WTC11 (cell line): ENCODE measurements around the gene LRSAM1. TPM values are rescaled to one million over a fixed set of nuclear protein-coding genes. Genes with fewer than 3 reads are reported as not detected.
"Not testable (repeated sequence)": the region's sequence is repeated elsewhere in the genome, so short reads cannot be mapped to it uniquely, and the experiment has no call there.

Source experiments
- ATAC-seq: fragments of 200-7000 bp; cut with Tn5 transposase; 2 replicates; pipeline ENCODE4 v1.10.0; 2021; ENCODE audit warnings: mild to moderate bottlenecking, moderate library complexity
- CTCF ChIA-PET: fragments of 300-600 bp; sonication (Branson Sonifier 250); formaldehyde crosslinking; loops from one replicate; lab custom pipeline; 2021; ENCODE audit warnings: antibody characterized with exemption; lab: Charles Lee
- POLR2A ChIA-PET: fragments of 350-600 bp; sonication (Branson Sonifier 250); formaldehyde crosslinking; loops from one replicate; lab custom pipeline; 2021; ENCODE audit warnings: antibody characterized with exemption; lab: Charles Lee
- DNase-seq: peaks from one replicate; pipeline ENCODE4 v3.0.0; 2021; ENCODE audit warnings: low spot score
- H3K27ac Mint-ChIP-seq: 2 replicates; pipeline ENCODE4 v1.8.0; 2021; ENCODE audit warnings: mixed read lengths
- H3K27me3 Mint-ChIP-seq: 2 replicates; pipeline ENCODE4 v1.8.0; 2021; ENCODE audit warnings: low read depth, mild to moderate bottlenecking, moderate library complexity, mixed read lengths
- H3K36me3 Mint-ChIP-seq: 2 replicates; pipeline ENCODE4 v1.8.0; 2021; ENCODE audit warnings: mixed read lengths
- H3K4me1 Mint-ChIP-seq: 2 replicates; pipeline ENCODE4 v1.8.0; 2022; ENCODE audit warnings: mixed read lengths
- H3K4me3 Mint-ChIP-seq: 2 replicates; pipeline ENCODE4 v1.8.0; 2021; ENCODE audit warnings: mild to moderate bottlenecking, moderate library complexity, mixed read lengths
- H3K9me3 Mint-ChIP-seq: 2 replicates; pipeline ENCODE4 v1.8.0; 2021; ENCODE audit warnings: mixed read lengths
- CREB1 ChIP-seq: sonication (generic); formaldehyde crosslinking; IDR thresholded peaks from 2 replicates; pipeline ENCODE4 v1.8.0; 2023; ENCODE audit warnings: mild to moderate bottlenecking, missing genetic modification reagents
- SOX15 ChIP-seq: fragments of 250-450 bp; sonication (Bioruptor Pico); IDR thresholded peaks from 2 replicates; pipeline ENCODE4 v1.9.0; 2021; ENCODE audit warnings: mild to moderate bottlenecking
- ZNF121 ChIP-seq: sonication (generic); formaldehyde crosslinking; IDR thresholded peaks from 2 replicates; pipeline ENCODE4 v1.8.0; 2023; ENCODE audit warnings: missing genetic modification reagents
- ZNF232 ChIP-seq: sonication (generic); formaldehyde crosslinking; IDR thresholded peaks from 2 replicates; pipeline ENCODE4 v1.8.0; 2022; ENCODE audit warnings: mild to moderate bottlenecking, missing genetic modification reagents
- ZNF416 ChIP-seq: fragments of 250-450 bp; sonication (Bioruptor Pico); IDR thresholded peaks from 2 replicates; pipeline ENCODE4 v1.9.0; 2021; ENCODE audit warnings: mild to moderate bottlenecking, inconsistent platforms
- ZNF671 ChIP-seq: fragments of 250-450 bp; sonication (Bioruptor Pico); IDR thresholded peaks from 2 replicates; pipeline ENCODE4 v1.8.0; 2021; ENCODE audit warnings: mild to moderate bottlenecking
- total RNA-seq: library from RNA; stranded (reverse); gene quantifications from 3 replicates; pipeline ENCODE4 v1.2.3, GENCODE V29; 2021
- TF ChIP-seq, protein P1 (sequence below): sonication (generic); formaldehyde crosslinking; conservative IDR thresholded peaks from 2 replicates; pipeline ENCODE4 v1.8.1; 2023; ENCODE audit warnings: mild to moderate bottlenecking, low read depth, missing genetic modification reagents, moderate library complexity
- TF ChIP-seq, protein P2 (sequence below): fragments of 250-450 bp; sonication (Bioruptor Pico); IDR thresholded peaks from 2 replicates; pipeline ENCODE4 v1.9.0; 2021; ENCODE audit warnings: mild to moderate bottlenecking
- TF ChIP-seq, protein P3 (sequence below): sonication (generic); formaldehyde crosslinking; IDR thresholded peaks from 2 replicates; pipeline ENCODE4 v1.8.1; 2023; ENCODE audit warnings: mild to moderate bottlenecking, missing genetic modification reagents, borderline replicate concordance
- TF ChIP-seq, protein P4 (sequence below): sonication (generic); formaldehyde crosslinking; IDR thresholded peaks from 2 replicates; pipeline ENCODE4 v1.8.0; 2023; ENCODE audit warnings: missing genetic modification reagents
- TF ChIP-seq, protein P5 (sequence below): sonication (generic); formaldehyde crosslinking; IDR thresholded peaks from 2 replicates; pipeline ENCODE4 v1.8.1; 2023; ENCODE audit warnings: mild to moderate bottlenecking, missing genetic modification reagents

Gene LRSAM1
- total RNA-seq, 1 experiment from 2014 or later: 32.4 TPM

DNA sequence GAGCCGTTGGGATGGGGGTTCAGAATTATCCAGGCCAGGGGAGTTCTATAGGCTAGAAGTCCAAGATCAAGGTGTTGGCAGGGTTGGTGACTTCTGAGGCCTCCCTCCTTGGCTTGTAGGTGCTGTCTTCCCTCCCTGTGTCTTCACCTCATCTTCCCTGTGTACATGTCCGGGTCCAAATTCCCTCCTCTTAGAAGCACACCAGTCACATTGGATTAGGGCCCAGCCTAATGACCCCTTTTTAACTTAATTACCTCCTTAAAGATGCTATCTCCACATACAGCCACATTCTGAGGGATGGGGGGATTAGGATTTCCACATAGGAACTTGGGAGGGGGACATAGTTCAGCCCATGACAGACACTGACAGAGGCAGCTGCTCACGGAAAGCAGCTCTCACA is 12.1 kb downstream of the LRSAM1 start:
- ATAC-seq: no peak
- ChIA-PET CTCF (interaction anchor here (1.0 kb wide), 1 partner anchor 26 kb away, joined by 3 read pairs; no protein-coding TSS in a partner anchor), POLR2A (no interaction called here)
- peaks cover 37% of the 10 kb centered on the region for H3K36me3 Mint-ChIP-seq
- no peaks in the 10 kb centered on the region for H3K27me3 Mint-ChIP-seq
- H3K9me3 Mint-ChIP-seq: no peaks in the 10 kb centered on the region
- no peak for DNase-seq
- TF ChIP-seq, protein P1, sequence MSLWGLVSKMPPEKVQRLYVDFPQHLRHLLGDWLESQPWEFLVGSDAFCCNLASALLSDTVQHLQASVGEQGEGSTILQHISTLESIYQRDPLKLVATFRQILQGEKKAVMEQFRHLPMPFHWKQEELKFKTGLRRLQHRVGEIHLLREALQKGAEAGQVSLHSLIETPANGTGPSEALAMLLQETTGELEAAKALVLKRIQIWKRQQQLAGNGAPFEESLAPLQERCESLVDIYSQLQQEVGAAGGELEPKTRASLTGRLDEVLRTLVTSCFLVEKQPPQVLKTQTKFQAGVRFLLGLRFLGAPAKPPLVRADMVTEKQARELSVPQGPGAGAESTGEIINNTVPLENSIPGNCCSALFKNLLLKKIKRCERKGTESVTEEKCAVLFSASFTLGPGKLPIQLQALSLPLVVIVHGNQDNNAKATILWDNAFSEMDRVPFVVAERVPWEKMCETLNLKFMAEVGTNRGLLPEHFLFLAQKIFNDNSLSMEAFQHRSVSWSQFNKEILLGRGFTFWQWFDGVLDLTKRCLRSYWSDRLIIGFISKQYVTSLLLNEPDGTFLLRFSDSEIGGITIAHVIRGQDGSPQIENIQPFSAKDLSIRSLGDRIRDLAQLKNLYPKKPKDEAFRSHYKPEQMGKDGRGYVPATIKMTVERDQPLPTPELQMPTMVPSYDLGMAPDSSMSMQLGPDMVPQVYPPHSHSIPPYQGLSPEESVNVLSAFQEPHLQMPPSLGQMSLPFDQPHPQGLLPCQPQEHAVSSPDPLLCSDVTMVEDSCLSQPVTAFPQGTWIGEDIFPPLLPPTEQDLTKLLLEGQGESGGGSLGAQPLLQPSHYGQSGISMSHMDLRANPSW (CRISPR knock-in tag): no peak
- TF ChIP-seq ZNF671 (CRISPR knock-in tag): no peak
- no peak for TF ChIP-seq ZNF232 (CRISPR knock-in tag)
- TF ChIP-seq, protein P2, sequence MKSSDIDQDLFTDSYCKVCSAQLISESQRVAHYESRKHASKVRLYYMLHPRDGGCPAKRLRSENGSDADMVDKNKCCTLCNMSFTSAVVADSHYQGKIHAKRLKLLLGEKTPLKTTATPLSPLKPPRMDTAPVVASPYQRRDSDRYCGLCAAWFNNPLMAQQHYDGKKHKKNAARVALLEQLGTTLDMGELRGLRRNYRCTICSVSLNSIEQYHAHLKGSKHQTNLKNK (CRISPR knock-in tag): no peak
- no peak for TF ChIP-seq ZNF416
- TF ChIP-seq, protein P3, sequence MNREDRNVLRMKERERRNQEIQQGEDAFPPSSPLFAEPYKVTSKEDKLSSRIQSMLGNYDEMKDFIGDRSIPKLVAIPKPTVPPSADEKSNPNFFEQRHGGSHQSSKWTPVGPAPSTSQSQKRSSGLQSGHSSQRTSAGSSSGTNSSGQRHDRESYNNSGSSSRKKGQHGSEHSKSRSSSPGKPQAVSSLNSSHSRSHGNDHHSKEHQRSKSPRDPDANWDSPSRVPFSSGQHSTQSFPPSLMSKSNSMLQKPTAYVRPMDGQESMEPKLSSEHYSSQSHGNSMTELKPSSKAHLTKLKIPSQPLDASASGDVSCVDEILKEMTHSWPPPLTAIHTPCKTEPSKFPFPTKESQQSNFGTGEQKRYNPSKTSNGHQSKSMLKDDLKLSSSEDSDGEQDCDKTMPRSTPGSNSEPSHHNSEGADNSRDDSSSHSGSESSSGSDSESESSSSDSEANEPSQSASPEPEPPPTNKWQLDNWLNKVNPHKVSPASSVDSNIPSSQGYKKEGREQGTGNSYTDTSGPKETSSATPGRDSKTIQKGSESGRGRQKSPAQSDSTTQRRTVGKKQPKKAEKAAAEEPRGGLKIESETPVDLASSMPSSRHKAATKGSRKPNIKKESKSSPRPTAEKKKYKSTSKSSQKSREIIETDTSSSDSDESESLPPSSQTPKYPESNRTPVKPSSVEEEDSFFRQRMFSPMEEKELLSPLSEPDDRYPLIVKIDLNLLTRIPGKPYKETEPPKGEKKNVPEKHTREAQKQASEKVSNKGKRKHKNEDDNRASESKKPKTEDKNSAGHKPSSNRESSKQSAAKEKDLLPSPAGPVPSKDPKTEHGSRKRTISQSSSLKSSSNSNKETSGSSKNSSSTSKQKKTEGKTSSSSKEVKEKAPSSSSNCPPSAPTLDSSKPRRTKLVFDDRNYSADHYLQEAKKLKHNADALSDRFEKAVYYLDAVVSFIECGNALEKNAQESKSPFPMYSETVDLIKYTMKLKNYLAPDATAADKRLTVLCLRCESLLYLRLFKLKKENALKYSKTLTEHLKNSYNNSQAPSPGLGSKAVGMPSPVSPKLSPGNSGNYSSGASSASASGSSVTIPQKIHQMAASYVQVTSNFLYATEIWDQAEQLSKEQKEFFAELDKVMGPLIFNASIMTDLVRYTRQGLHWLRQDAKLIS (CRISPR knock-in tag): no peak
- TF ChIP-seq, protein P4, sequence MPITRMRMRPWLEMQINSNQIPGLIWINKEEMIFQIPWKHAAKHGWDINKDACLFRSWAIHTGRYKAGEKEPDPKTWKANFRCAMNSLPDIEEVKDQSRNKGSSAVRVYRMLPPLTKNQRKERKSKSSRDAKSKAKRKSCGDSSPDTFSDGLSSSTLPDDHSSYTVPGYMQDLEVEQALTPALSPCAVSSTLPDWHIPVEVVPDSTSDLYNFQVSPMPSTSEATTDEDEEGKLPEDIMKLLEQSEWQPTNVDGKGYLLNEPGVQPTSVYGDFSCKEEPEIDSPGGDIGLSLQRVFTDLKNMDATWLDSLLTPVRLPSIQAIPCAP (CRISPR knock-in tag): no peak
- no peak for TF ChIP-seq CREB1
- TF ChIP-seq, protein P5, sequence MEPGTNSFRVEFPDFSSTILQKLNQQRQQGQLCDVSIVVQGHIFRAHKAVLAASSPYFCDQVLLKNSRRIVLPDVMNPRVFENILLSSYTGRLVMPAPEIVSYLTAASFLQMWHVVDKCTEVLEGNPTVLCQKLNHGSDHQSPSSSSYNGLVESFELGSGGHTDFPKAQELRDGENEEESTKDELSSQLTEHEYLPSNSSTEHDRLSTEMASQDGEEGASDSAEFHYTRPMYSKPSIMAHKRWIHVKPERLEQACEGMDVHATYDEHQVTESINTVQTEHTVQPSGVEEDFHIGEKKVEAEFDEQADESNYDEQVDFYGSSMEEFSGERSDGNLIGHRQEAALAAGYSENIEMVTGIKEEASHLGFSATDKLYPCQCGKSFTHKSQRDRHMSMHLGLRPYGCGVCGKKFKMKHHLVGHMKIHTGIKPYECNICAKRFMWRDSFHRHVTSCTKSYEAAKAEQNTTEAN (CRISPR knock-in tag): no peak
- no peaks in the 10 kb centered on the region for H3K4me1 Mint-ChIP-seq
- H3K27ac Mint-ChIP-seq: no peak overlapping the region
- no peak overlapping the region for H3K4me3 Mint-ChIP-seq

DNA sequence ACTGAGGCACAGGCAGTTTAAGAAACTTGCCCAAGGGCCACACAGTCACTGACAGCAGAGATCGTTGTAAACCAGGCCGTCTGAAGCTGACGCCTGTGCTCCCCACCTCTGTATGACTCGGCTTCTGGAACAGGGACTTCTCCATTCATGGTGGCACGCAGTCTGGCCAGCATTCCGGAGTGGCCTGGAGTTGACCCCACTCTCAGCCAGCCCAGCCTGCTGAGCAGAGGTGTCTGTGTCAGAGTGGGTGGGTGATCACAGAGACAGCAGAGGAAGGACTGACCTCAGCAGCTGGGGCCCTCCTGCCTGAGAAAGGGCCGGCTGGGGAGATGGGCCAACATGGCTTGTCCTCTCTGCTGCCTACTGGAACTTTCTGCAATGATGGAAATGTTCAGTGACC is 12.6 kb downstream of the LRSAM1 start:
- ChIA-PET POLR2A (no interaction called here), CTCF (interaction anchor here (1.0 kb wide), 1 partner anchor 26 kb away, joined by 3 read pairs; no protein-coding TSS in a partner anchor)
- no peak overlapping the region for H3K27ac Mint-ChIP-seq
- peaks cover 39% of the 10 kb centered on the region for H3K36me3 Mint-ChIP-seq
- no peaks in the 10 kb centered on the region for H3K27me3 Mint-ChIP-seq
- H3K9me3 Mint-ChIP-seq: no peaks in the 10 kb centered on the region
- no peak for TF ChIP-seq SOX15 (CRISPR knock-in tag)
- no peak for DNase-seq
- no peaks in the 10 kb centered on the region for H3K4me1 Mint-ChIP-seq
- H3K4me3 Mint-ChIP-seq: no peak overlapping the region
- ATAC-seq: no peak

DNA sequence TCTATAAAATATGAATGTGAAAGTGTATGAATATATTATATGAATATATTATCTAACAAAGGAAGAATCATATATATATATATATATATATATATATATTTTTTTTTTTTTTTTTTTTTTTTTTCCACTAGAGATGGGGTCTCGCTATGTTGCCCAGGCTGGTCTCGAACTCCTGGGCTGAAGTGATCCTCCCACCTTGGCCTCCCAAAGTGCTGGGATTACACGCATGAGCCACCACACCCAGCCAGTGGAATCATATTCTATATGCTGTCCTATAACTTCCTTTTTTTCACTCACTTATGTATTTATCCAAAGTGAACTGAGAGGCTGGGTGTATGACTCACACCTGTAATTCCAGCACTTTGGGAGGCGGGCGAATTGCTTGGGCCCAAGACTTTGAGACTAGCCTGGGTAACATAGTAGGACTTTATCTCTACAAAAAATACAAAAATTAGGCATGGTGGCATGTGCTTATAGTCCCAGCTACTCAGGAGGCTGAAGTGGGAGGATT is 15.2 kb downstream of the LRSAM1 start:
- H3K4me3 Mint-ChIP-seq, H3K9me3 Mint-ChIP-seq, DNase-seq, H3K27me3 Mint-ChIP-seq, ATAC-seq, POLR2A ChIA-PET, H3K4me1 Mint-ChIP-seq, H3K27ac Mint-ChIP-seq: not testable (repeated sequence)
- peak; percentile 54; the same call in 1 of the 2 replicates for TF ChIP-seq ZNF121 (CRISPR knock-in tag)
- CTCF ChIA-PET: interaction anchor here (0.9 to 1.1 kb wide), 2 partner anchors 23 to 70 kb away, joined by 3 read pairs; no protein-coding TSS in a partner anchor
- H3K36me3 Mint-ChIP-seq: peaks cover 46% of the 10 kb centered on the region
